NCI-H2029 (cell line): ENCODE results near the gene NPDC1.
A peak's percentile ranks its signal among the peaks of the same experiment; 100 is the strongest.
"Not testable (repeated sequence)": the region's sequence is repeated elsewhere in the genome, so short reads cannot be mapped to it uniquely, and the experiment has no call there.

ENCODE experiments used
- DNase-seq: peaks from one replicate; lab custom pipeline; 2025; lab: John Stamatoyannopoulos, UW

The NPDC1 gene

DNA sequence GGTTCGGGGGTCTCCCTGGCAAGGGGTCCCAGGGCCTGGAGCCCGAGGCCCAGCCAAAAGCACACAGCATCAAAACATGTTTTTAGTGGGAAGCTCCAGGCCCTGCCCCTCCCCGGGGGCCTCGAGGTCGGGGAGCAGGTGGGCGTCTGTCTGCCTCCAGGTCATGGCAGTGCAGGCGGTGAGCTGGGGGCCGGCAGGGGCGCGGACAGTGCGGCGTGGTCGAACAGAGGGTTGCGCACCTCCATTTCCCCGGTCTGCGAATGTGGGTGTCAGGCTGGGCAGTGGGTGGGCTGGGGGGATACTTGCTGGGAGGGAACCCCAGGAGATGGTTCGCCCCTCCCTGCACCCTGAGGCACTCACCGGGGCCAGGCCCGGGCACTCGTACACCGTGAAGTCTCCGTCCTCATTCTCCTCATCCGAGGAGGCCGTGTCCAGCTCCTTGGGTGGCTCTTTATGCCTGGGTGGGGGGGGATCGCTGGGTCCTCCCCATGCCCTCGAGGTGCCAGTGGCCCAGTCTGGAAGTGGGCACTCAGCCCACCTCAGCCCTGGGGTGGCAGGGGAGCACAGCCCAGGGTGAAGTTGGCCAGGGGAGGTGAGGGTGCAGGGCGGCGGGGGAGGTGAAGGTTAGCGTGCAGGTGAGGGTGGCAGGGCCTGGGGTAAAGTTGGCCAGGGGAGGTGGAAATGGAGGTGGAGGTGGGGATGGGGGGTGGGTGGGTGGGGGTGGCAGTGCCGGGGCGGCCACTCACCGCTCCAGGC is 6.2 kb downstream of the NPDC1 start:
- DNase-seq, result no peak

- DNase-seq, result no peak
These were observed 7.1 kb downstream of the NPDC1 start for GRCh38 chr9:137038916-137039315.

GRCh38 chr9:137037483-137037882 is 8.5 kb downstream of the NPDC1 start:
- DNase-seq, result no peak

- DNase-seq, result no peak
These were observed 8.9 kb downstream of the NPDC1 start for GRCh38 chr9:137037035-137037434.

- DNase-seq, result no peak
These were observed 10.0 kb downstream of the NPDC1 start for GRCh38 chr9:137035937-137036336.

GRCh38 chr9:137035507-137035834 is 10.5 kb downstream of the NPDC1 start:
- no peak for DNase-seq

DNA sequence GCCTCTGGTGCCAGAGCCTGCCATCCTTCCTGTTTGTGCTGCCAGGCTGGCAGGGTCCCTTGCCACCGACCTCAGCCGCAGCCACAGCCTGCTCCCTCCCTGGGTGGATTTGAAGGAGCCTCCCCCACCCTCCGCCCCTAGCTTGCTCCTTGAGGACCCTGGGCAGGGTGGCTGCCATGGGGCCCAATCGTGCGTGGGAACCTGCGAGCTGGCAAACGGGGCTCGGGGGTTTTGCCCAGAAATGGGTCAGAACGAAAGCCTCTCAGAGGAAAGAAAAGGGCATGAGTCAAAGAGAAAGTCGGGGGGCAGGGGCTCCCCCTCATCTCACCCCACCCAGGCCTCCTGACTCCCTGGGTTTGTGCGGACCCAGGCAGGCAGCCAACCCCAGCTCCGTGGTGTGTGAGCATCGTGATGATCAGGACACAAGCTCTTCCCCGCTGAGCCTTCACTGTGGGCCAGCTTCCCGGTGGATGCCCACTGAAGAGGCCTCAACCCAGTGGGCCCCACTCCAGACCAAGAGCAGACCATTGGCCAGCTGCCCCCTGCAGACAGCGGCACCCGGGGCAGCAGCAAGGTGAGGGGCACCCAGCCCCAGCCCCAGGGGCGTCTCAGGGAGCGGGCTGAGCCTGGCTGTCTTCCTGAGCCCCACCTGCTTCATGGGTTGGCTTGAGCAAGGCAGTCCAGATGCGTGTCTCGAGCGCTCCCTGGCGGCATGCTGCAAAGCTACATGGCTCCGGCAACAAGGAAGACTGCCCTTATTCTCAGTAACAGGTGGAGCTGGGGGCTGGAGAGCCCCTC is 11.1 kb downstream of the NPDC1 start:
- DNase-seq, result peak; percentile 84

DNA sequence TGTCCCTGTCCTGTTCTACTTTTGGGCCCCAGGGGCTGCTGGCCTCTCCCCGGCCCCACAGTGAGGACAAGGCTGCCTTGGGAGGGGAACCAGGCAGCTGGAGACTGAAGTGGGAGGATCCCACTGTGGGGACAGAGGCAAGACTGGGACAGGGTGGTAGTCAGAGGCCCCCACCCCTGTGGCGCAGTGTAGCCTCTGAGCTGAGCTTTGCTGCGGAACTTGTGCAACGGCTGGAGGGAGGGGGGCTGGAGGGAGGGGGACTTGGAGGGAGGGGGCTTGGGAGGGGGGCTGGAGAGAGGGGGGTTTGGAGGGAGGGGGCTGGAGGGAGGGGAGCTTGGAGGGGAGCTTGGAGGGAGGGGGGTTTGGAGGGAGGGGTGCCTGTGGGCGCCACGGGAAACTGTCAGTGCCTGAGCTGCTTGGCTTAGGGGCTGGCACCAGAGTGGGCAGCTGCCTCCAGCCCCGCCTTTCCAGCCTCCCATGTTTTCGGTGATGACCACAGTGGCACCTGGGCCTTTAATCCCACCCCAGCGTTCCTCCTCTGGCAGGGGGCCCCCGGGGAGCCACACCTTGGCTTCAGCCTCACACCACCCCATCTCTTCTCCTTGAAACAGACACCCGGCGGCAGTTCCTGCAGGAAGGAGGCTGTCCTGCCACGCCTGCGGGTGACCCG is 11.8 kb downstream of the NPDC1 start:
- DNase-seq, result peak; percentile 20

DNA sequence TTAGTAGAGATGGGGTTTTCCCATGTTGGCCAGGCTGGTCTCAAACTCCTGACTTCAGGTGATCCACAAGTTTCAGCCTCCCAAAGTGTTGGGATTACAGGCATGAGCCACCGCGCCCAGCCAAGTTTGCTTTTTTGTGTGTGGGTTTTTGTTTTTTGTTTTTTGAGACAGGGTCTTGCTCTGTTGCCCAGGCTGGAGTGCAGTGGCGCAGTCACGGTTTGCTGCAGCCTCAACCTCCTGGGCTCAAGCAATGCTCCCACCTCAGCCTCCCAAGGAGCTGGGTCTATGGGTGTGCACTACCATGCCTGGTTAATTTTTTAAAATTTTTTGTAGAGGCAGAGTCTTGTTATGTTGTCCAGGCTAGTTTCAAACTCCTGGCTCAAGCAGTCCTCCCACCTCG is 12.5 kb downstream of the NPDC1 start:
- not testable (repeated sequence) for DNase-seq

- no peak for DNase-seq
These were observed 13.1 kb downstream of the NPDC1 start for GRCh38 chr9:137032858-137033257.

- DNase-seq, result no peak
These were observed 13.9 kb downstream of the NPDC1 start, which contains the start of gene FUT7 for GRCh38 chr9:137031904-137032640. FUT7 (minus strand) TSS chr9:137032088; CDS start chr9:137031991, 97 bp downstream.

- no peak for DNase-seq
These were observed 15.1 kb downstream of the NPDC1 start for GRCh38 chr9:137030538-137031527.

- no peak for DNase-seq
These were observed 16.0 kb downstream of the NPDC1 start for GRCh38 chr9:137030006-137030405.

- DNase-seq, result peak; percentile 18
These were observed 16.7 kb downstream of the NPDC1 start for GRCh38 chr9:137029058-137029936.

DNA sequence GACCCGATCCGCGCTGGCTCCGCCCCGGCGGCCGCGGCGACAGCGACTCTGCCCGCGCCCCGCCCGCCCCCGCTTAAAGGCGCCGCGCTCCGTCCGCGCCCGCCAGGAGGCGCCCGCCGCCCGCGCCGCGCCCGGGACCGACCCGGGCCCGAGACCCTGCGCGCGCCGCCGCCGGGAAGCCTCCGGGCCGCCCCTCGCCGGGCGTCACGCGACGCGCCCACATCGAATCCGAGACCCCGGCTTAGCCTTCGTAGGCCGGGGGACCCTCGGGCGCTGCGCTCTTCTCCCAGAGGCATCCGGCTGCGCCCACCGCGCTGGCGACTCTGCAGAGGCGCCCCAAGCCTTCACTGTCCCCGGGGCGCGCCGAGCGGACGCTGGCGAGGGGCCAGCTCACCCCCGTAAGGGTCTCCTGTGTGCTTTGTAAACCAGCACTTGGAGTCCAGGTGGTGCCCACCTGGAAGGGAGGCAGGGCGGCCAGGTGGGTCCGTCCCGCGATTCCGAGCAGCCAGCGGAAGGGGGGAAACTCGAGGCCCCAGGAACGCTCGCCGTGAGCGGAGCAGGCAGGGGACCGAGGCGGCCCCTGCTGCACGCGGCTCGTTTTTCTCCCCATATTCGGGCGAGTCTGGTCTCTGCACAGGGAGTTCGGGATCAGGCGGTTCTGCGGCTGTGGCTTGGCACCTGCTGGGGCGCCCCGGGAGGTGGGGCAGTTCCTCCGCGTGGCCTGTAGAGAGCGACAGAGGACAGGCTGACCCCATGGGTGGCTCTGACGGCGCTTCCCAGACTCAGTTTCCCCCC is 17.5 kb downstream of the NPDC1 start:
- peak; percentile 48 for DNase-seq

DNA sequence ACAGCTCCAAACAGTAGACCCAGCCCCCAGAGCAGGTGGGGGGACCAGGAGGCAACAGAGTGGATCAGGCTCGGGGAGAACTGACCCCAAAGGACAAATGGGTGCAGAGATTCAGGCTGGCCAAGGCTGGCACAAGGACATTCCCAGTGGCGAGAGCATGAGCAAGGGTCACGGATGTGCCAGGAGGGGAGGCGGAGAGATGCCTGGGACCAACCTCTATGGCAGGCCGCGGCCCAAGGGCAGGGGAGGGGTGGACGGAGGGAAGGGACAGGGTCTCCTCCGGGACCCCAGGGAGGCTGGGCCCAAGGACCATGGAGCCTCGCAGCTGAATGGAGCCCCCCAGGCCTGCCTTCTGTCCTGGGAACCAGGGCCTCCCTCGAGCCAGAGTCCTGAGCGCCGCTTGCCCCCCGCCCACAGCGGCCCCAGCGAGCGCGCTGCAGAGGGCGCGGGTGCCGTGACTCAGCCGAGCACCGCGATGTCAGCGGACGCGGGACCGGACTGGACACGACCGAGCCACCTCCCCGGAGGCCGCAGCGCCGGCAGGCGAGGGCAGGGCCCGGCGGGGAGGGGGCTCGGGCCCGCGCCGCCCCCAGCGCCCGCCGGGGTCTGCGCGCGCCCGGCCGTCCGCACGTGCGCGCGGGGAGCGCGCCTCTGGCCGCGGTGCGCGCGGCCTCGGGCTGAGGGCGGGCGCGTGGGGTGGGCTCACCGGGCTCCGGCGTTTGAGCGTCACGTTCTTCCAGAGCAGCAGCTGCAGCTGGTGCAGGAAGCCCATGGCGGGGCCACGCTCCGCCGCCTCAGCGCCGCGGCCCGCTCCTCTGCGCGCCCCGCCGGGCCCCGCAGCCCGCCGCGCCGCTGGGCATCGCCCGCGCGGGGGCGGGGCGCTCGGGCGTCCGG is 18.4 kb downstream of the NPDC1 start, which contains the start of gene ABCA2:
ABCA2 (minus strand) TSS at position 869 of the 894 bp plus-strand sequence; CDS start at position 772, 97 bp downstream.
- no peak for DNase-seq

- no peak for DNase-seq
These were observed 19.1 kb downstream of the NPDC1 start for GRCh38 chr9:137026828-137027227.

- DNase-seq, result no peak
These were observed 19.6 kb downstream of the NPDC1 start for GRCh38 chr9:137026384-137026783.
